Neural progenitor cell (in vitro differentiated cells): ENCODE data around the gene SIPA1L2.

Experiments used
- EZH2phosphoT487 ChIP-seq: fragments of 200-600 bp; sonication (generic); IDR thresholded peaks from 2 replicates; pipeline ENCODE4 v1.6.1; 2017; ENCODE audit warnings: antibody characterized with exemption
- TF ChIP-seq, protein P1 (sequence below): fragments of 200-600 bp; sonication (generic); IDR thresholded peaks from 2 replicates; pipeline ENCODE4 v1.5.1; 2017; ENCODE audit warnings: antibody characterized with exemption, mild to moderate bottlenecking

DNA sequence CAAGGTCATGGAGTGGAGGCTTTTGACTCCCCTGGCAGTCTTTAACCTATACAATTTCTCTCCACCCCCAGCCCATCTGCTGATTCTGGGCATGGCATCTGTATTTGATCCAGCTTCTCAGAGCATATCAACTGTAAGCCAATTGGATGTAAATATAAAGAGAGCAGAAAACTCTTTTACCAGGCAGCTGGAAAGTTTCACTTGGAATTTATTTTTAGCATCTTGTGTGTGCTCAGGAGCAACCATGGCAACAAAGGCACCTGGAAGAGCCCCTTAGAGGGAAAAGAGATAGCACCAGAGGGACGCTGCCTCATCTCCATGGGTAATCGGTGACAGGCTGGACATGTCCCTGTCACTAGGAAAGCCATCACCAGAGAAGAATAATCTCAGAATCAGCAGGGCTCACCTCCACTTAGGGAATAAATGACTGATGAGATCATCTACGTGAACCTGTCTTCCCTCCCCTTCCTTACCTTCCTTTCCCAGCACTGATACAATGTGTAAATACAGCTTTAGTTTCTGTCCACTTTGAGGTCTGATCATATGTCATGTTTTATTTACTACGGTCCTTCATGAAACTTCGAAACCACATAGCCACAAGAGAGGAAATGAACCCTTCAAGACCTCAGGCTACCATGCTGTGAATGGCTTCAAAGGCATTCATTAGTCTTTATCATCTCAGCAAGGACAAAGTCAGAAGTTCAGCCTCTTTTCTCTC is 25.3 kb upstream of the SIPA1L2 start:
- TF ChIP-seq, protein P1, sequence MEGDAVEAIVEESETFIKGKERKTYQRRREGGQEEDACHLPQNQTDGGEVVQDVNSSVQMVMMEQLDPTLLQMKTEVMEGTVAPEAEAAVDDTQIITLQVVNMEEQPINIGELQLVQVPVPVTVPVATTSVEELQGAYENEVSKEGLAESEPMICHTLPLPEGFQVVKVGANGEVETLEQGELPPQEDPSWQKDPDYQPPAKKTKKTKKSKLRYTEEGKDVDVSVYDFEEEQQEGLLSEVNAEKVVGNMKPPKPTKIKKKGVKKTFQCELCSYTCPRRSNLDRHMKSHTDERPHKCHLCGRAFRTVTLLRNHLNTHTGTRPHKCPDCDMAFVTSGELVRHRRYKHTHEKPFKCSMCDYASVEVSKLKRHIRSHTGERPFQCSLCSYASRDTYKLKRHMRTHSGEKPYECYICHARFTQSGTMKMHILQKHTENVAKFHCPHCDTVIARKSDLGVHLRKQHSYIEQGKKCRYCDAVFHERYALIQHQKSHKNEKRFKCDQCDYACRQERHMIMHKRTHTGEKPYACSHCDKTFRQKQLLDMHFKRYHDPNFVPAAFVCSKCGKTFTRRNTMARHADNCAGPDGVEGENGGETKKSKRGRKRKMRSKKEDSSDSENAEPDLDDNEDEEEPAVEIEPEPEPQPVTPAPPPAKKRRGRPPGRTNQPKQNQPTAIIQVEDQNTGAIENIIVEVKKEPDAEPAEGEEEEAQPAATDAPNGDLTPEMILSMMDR: no peak
- no peak for TF ChIP-seq EZH2phosphoT487
